Sigmoid colon (tissue), 7 donors: ENCODE results near the gene CDHR2. TPM values are rescaled to one million over a fixed set of nuclear protein-coding genes. Genes with fewer than 3 reads are reported as not detected.

Experiments used
- DNase-seq: peaks from one replicate; pipeline ENCODE4 v3.0.0-alpha.2; 2019
- H3K27ac ChIP-seq, 4 donors: fragments of 200-600 bp; sonication (generic); one replicate each; pipeline ENCODE4 v1.5.1; 2016 to 2019; ENCODE audit warnings: mild to moderate bottlenecking in 1 of 4
- H3K27me3 ChIP-seq, 3 donors: fragments of 200-600 bp; sonication (generic); one replicate each; pipeline ENCODE4 v1.5.1; 2019; ENCODE audit warnings: mild to moderate bottlenecking in 1 of 3
- H3K36me3 ChIP-seq, 4 donors: fragments of 200-600 bp; sonication (generic); one replicate each; pipeline ENCODE4 v1.5.1; 2016 to 2019
- H3K4me1 ChIP-seq, 4 donors: fragments of 200-600 bp; sonication (generic); one replicate each; pipeline ENCODE4 v1.5.1; 2017 to 2019
- H3K4me3 ChIP-seq, 4 donors: fragments of 200-600 bp; sonication (generic); one replicate each; pipeline ENCODE4 v1.5.1; 2017 to 2019; ENCODE audit warnings: mild to moderate bottlenecking in 2 of 4, moderate library complexity in 1 of 4
- H3K9me3 ChIP-seq, 4 donors: fragments of 200-600 bp in 3 of 4; sonication (generic) in 3 of 4; one replicate each; pipeline versions ENCODE4 v1.5.1 to v1.6.1; 2013 to 2019
- CTCF ChIP-seq, 4 experiments: fragments of 450-650 bp in 3 of 4; fragments of 200-600 bp in 1 of 4; IDR thresholded peaks; one replicate each; pipeline ENCODE4 v1.5.1; 2016 to 2019; ENCODE audit warnings: antibody characterized with exemption in 4 of 4, mild to moderate bottlenecking in 3 of 4, moderate library complexity in 2 of 4
- EP300 ChIP-seq, 4 donors: sonication (generic); formaldehyde crosslinking; IDR thresholded peaks; one replicate each; pipeline ENCODE4 v1.6.1; 2017; ENCODE audit warnings: antibody characterized with exemption in 4 of 4
- POLR2A ChIP-seq, 2 donors: fragments of 450-650 bp; IDR thresholded peaks; one replicate each; pipeline ENCODE4 v1.6.1; 2016; ENCODE audit warnings: antibody characterized with exemption in 2 of 2, mild to moderate bottlenecking in 2 of 2, moderate library complexity in 2 of 2
- POLR2AphosphoS5 ChIP-seq, 4 donors: sonication (generic); formaldehyde crosslinking; IDR thresholded peaks; one replicate each; pipeline ENCODE4 v1.6.1; 2017; ENCODE audit warnings: antibody characterized with exemption in 4 of 4
- WGBS, 2 donors: extraction: QIAGEN DNeasy Blood & Tissue Kit; methylation state at CpG; one replicate each; pipeline ENCODE4 v1.1.7; 2013; 5-methylcytosine and 5-hydroxymethylcytosine counted together
- intact Hi-C: fragments of 100-400 bp; cut with DNase I; formaldehyde crosslinking; loops from one replicate; pipeline ENCODE4 v1.15.1; 2023
- polyA plus RNA-seq, 3 donors: library from polyadenylated mRNA; stranded (reverse); fragments of 200-250 nt; gene quantifications; one replicate each; pipeline ENCODE4 v1.2.3, GENCODE V29; 2013
- total RNA-seq, 4 donors: library from RNA; depleted of rRNA; stranded (reverse); fragments of >200 nt; gene quantifications; one replicate each; pipeline ENCODE4 v1.1.0, GENCODE V29; 2016
- donor health status: healthy with polysubstance abuse.
- donor health status: Bipolar disorder and iron deficiency.
- donor health status: healthy.

Gene CDHR2
- total and polyA plus RNA-seq, 7 donors, result 0.71 to 57.9 (median 9.6) TPM; not detected in 2

GRCh38 chr5:176621661-176622079 is 72.5 kb downstream of the CDHR2 start:
- H3K4me3 ChIP-seq, result no peak overlapping the region
- H3K9me3 ChIP-seq, result no peaks in the 10 kb centered on the region
- H3K27ac ChIP-seq, result no peak overlapping the region
- H3K27me3 ChIP-seq, result peaks cover 39 to 95% (median 66%) of the 10 kb centered on the region in 3 donors
- peaks cover 0 to 21% (median 20%) of the 10 kb centered on the region in 4 donors for H3K4me1 ChIP-seq
- intact Hi-C loops, result no loop called here
- H3K36me3 ChIP-seq, result no peaks in the 10 kb centered on the region
- DNase-seq, result no peak
- 61 to 67% methylated on average over 13 of the region's 13 CpGs for WGBS, 2 donors
- TF ChIP-seq POLR2A (IDR thresholded peaks at IDR 0.05) (no peak), EP300 (IDR thresholded peaks at IDR 0.05) (no peak), CTCF (IDR thresholded peaks at IDR 0.05) (no peak), POLR2AphosphoS5 (IDR thresholded peaks at IDR 0.05) (no peak)

GRCh38 chr5:176624142-176624541 is 75.0 kb downstream of the CDHR2 start:
- WGBS, 2 donors, result 65 to 77% methylated on average over 4 of the region's 4 CpGs
- intact Hi-C loops, result no loop called here
- Histone ChIP-seq H3K27me3 (peaks cover 39 to 95% (median 71%) of the 10 kb centered on the region in 3 donors), H3K9me3 (no peaks in the 10 kb centered on the region), H3K4me1 (peaks cover 0 to 16% (median 16%) of the 10 kb centered on the region in 4 donors), H3K36me3 (no peaks in the 10 kb centered on the region), H3K4me3 (no peak overlapping the region), H3K27ac (no peak overlapping the region)
- no peak for DNase-seq
- TF ChIP-seq CTCF (IDR thresholded peaks at IDR 0.05) (no peak), EP300 (IDR thresholded peaks at IDR 0.05) (no peak), POLR2A (IDR thresholded peaks at IDR 0.05) (no peak), POLR2AphosphoS5 (IDR thresholded peaks at IDR 0.05) (no peak)

GRCh38 chr5:176624938-176625337 is 75.8 kb downstream of the CDHR2 start:
- H3K27me3 ChIP-seq, result peaks cover 38 to 95% (median 71%) of the 10 kb centered on the region in 3 donors

GRCh38 chr5:176625512-176625911 is 76.4 kb downstream of the CDHR2 start:
- H3K4me1 ChIP-seq, result peaks cover 0 to 16% (median 15%) of the 10 kb centered on the region in 4 donors
- intact Hi-C loops, result no loop called here
- TF ChIP-seq POLR2AphosphoS5 (IDR thresholded peaks at IDR 0.05), result no peak
- TF ChIP-seq EP300 (IDR thresholded peaks at IDR 0.05), result no peak
- no peak for TF ChIP-seq CTCF (IDR thresholded peaks at IDR 0.05)
- no peak for TF ChIP-seq POLR2A (IDR thresholded peaks at IDR 0.05)
- no peak for DNase-seq
- peaks cover 38 to 95% (median 70%) of the 10 kb centered on the region in 3 donors for H3K27me3 ChIP-seq
- no peaks in the 10 kb centered on the region for H3K9me3 ChIP-seq
- no peak overlapping the region for H3K4me3 ChIP-seq
- WGBS, 2 donors, result 71 to 75% methylated on average over 2 of the region's 2 CpGs
- H3K36me3 ChIP-seq, result no peaks in the 10 kb centered on the region
- H3K27ac ChIP-seq, result no peak overlapping the region

More at GRCh38 chr5:176624938-176625337, 75.8 kb downstream of the CDHR2 start:
- Histone ChIP-seq H3K9me3 (no peaks in the 10 kb centered on the region), H3K27ac (no peak overlapping the region), H3K4me1 (peaks cover 0 to 16% (median 15%) of the 10 kb centered on the region in 4 donors), H3K4me3 (no peak overlapping the region), H3K36me3 (no peaks in the 10 kb centered on the region)
- 66 to 68% methylated on average over 9 of the region's 9 CpGs for WGBS, 2 donors
- TF ChIP-seq EP300 (IDR thresholded peaks at IDR 0.05) (no peak), CTCF (IDR thresholded peaks at IDR 0.05) (no peak), POLR2AphosphoS5 (IDR thresholded peaks at IDR 0.05) (no peak), POLR2A (IDR thresholded peaks at IDR 0.05) (no peak)
- no peak for DNase-seq
- intact Hi-C loops, result no loop called here
